GM12801 (cell line): ENCODE data around the gene COLGALT1.

Experiments
- CTCF ChIP-seq: IDR thresholded peaks from one replicate; pipeline ENCODE4 v1.5.1; 2011; ENCODE audit warnings: control low read depth; ENCODE audit not compliant: insufficient read length; ENCODE audit errors: extremely low read depth

COLGALT1 gene

GRCh38 chr19:17548145-17548544 lies 7.3 kb upstream of the COLGALT1 start:
- TF ChIP-seq CTCF, result no peak

- no peak for TF ChIP-seq CTCF
These were observed 6.2 kb upstream of the COLGALT1 start for GRCh38 chr19:17549085-17549740.

- TF ChIP-seq CTCF, result no peak
These were observed 5.3 kb upstream of the COLGALT1 start for GRCh38 chr19:17550076-17550667.

- TF ChIP-seq CTCF, result no peak
These were observed 2.2 kb upstream of the COLGALT1 start for GRCh38 chr19:17553256-17553655.

GRCh38 chr19:17554968-17555479 lies 425 bp upstream of the COLGALT1 start:
- no peak for TF ChIP-seq CTCF

- TF ChIP-seq CTCF, result no peak
These were observed 722 bp downstream of the COLGALT1 start for GRCh38 chr19:17555929-17556813.

GRCh38 chr19:17556995-17557394 lies 1.5 kb downstream of the COLGALT1 start:
- no peak for TF ChIP-seq CTCF
